Upper lobe of right lung (tissue), 1 donor: ENCODE data around the gene BCAN. TPM values are rescaled to one million over a fixed set of nuclear protein-coding genes. Genes with fewer than 3 reads are reported as not detected.

Experiments
- ATAC-seq: fragments of 200-7000 bp; cut with Tn5 transposase; one replicate; pipeline ENCODE4 v1.9.1; 2020; ENCODE audit warnings: mild to moderate bottlenecking, moderate library complexity
- DNase-seq: peaks from one replicate; pipeline ENCODE4 v3.0.0-alpha.2; 2020
- H3K27ac ChIP-seq: fragments of 200-600 bp; one replicate; pipeline ENCODE4 v1.8.0; 2022
- H3K27me3 ChIP-seq: fragments of 200-600 bp; one replicate; pipeline ENCODE4 v1.8.0; 2022; ENCODE audit warnings: mild to moderate bottlenecking
- H3K36me3 ChIP-seq: fragments of 200-600 bp; one replicate; pipeline ENCODE4 v1.8.0; 2022
- H3K4me1 ChIP-seq: fragments of 200-600 bp; one replicate; pipeline ENCODE4 v1.8.0; 2022
- H3K4me3 ChIP-seq: fragments of 200-600 bp; one replicate; pipeline ENCODE4 v1.8.0; 2022; ENCODE audit warnings: mild to moderate bottlenecking
- H3K9me3 ChIP-seq: fragments of 200-600 bp; one replicate; pipeline ENCODE4 v1.8.0; 2022
- CTCF ChIP-seq: fragments of 200-600 bp; IDR thresholded peaks from one replicate; pipeline ENCODE4 v1.8.0; 2022; ENCODE audit warnings: antibody characterized with exemption
- intact Hi-C: fragments of 100-400 bp; cut with DNase I; formaldehyde crosslinking; loops from one replicate; pipeline ENCODE4 v1.11.0; 2022
- total RNA-seq: library from RNA; stranded (reverse); fragmentation: NEBNext Ultra II Directional; extraction: Animal tissue kit (Norgen Biotek cat#: 25700); gene quantifications from one replicate; pipeline ENCODE4 v1.2.1, GENCODE V29; 2021
- donor health status: DM: no; HTN: yes; CAD: no; lungs with severe emphysema.

BCAN gene
- total RNA-seq, 1 donor from 2014 or later = not detected

- no peak for ATAC-seq
- no peak overlapping the region for H3K27ac ChIP-seq
- no peaks in the 10 kb centered on the region for H3K27me3 ChIP-seq
- H3K4me3 ChIP-seq = no peak overlapping the region
- no peak for TF ChIP-seq CTCF
- intact Hi-C loops = no loop called here
- H3K36me3 ChIP-seq = peaks cover 55% of the 10 kb centered on the region
- H3K9me3 ChIP-seq = no peaks in the 10 kb centered on the region
- peaks cover 18% of the 10 kb centered on the region for H3K4me1 ChIP-seq
- no peak for DNase-seq
These were observed 46.9 kb upstream of the BCAN start for GRCh38 chr1:156595016-156595415.

GRCh38 chr1:156596426-156596825 lies 45.5 kb upstream of the BCAN start:
- no peak for ATAC-seq
- Histone ChIP-seq H3K27ac (no peak overlapping the region), H3K36me3 (peaks cover 55% of the 10 kb centered on the region)

GRCh38 chr1:156598125-156598524 lies 43.8 kb upstream of the BCAN start:
- Histone ChIP-seq H3K4me1 (peaks cover 22% of the 10 kb centered on the region), H3K27ac (no peak overlapping the region), H3K4me3 (no peak overlapping the region), H3K36me3 (peaks cover 50% of the 10 kb centered on the region), H3K27me3 (no peaks in the 10 kb centered on the region), H3K9me3 (no peaks in the 10 kb centered on the region)
- DNase-seq = no peak
- no peak for TF ChIP-seq CTCF
- no peak for ATAC-seq
- intact Hi-C loops = no loop called here

More at GRCh38 chr1:156596426-156596825, 45.5 kb upstream of the BCAN start:
- Histone ChIP-seq H3K9me3 (no peaks in the 10 kb centered on the region), H3K4me1 (peaks cover 23% of the 10 kb centered on the region), H3K4me3 (no peak overlapping the region), H3K27me3 (no peaks in the 10 kb centered on the region)
- no peak for TF ChIP-seq CTCF
- intact Hi-C loops = no loop called here
- no peak for DNase-seq

GRCh38 chr1:156598731-156599432 lies 43.0 kb upstream of the BCAN start:
- H3K4me1 ChIP-seq = peaks cover 22% of the 10 kb centered on the region
- H3K27me3 ChIP-seq = no peaks in the 10 kb centered on the region
- intact Hi-C loops = no loop called here
- TF ChIP-seq CTCF = no peak
- no peaks in the 10 kb centered on the region for H3K9me3 ChIP-seq
- H3K36me3 ChIP-seq = peaks cover 46% of the 10 kb centered on the region
- H3K4me3 ChIP-seq = no peak overlapping the region
- no peak for ATAC-seq
- DNase-seq = peak; percentile 17
- no peak overlapping the region for H3K27ac ChIP-seq

- peak; percentile 12 for TF ChIP-seq CTCF
- no peak overlapping the region for H3K4me3 ChIP-seq
- H3K27me3 ChIP-seq = no peaks in the 10 kb centered on the region
- no peaks in the 10 kb centered on the region for H3K9me3 ChIP-seq
- ATAC-seq (peak; percentile 29), DNase-seq (no peak)
- H3K27ac ChIP-seq = no peak overlapping the region
- H3K36me3 ChIP-seq = peaks cover 38% of the 10 kb centered on the region
- intact Hi-C loops = no loop called here
- H3K4me1 ChIP-seq = peaks cover 22% of the 10 kb centered on the region
These were observed 42.1 kb upstream of the BCAN start for GRCh38 chr1:156599811-156600210.
